Omental fat pad (tissue), 4 donors: ENCODE measurements around the gene NPAT. TPM values are rescaled to one million over a fixed set of nuclear protein-coding genes. Genes with fewer than 3 reads are reported as not detected.

Source experiments
- ATAC-seq: fragments of 150-250 bp; one replicate; pipeline ENCODE4 v1.9.1; 2016; ENCODE audit warnings: mild to moderate bottlenecking, moderate library complexity; ENCODE audit not compliant: low FRiP score
- DNase-seq: peaks from one replicate; pipeline ENCODE4 v3.0.0-alpha.2; 2019; ENCODE audit warnings: low spot score
- CTCF ChIP-seq, 3 donors: fragments of 450-650 bp; IDR thresholded peaks; one replicate each; pipeline ENCODE4 v1.5.1; 2016 to 2017; ENCODE audit warnings: antibody characterized with exemption in 3 of 3, mild to moderate bottlenecking in 3 of 3, moderate library complexity in 2 of 3
- total RNA-seq, 4 donors: library from RNA; depleted of rRNA; stranded (reverse); fragments of >200 nt; gene quantifications; one replicate each; pipeline ENCODE4 v1.1.0, GENCODE V29; 2016

Gene NPAT
- total RNA-seq, 4 donors from 2014 or later, result 10.6 to 20.8 (median 11.0) TPM

GRCh38 chr11:108160970-108161566, 61.4 kb downstream of the NPAT start:
- no peak for DNase-seq
- TF ChIP-seq CTCF (IDR thresholded peaks at IDR 0.05), result no peak
- no peak for ATAC-seq

GRCh38 chr11:108154591-108154990, 67.8 kb downstream of the NPAT start:
- DNase-seq, result no peak
- ATAC-seq, result no peak
- TF ChIP-seq CTCF (IDR thresholded peaks at IDR 0.05), result no peak

- DNase-seq (no peak), ATAC-seq (no peak)
- no peak for TF ChIP-seq CTCF (IDR thresholded peaks at IDR 0.05)
Measured at GRCh38 chr11:108148556-108148955, 73.9 kb downstream of the NPAT start.

- DNase-seq (no peak), ATAC-seq (no peak)
Measured at GRCh38 chr11:108147150-108147549, 75.3 kb downstream of the NPAT start.

GRCh38 chr11:108144615-108145014, 77.8 kb downstream of the NPAT start:
- TF ChIP-seq CTCF (IDR thresholded peaks at IDR 0.05), result no peak
- DNase-seq, result no peak
- no peak for ATAC-seq

More at GRCh38 chr11:108147150-108147549, 75.3 kb downstream of the NPAT start:
- TF ChIP-seq CTCF (IDR thresholded peaks at IDR 0.05), result no peak

- ATAC-seq, result no peak
- no peak for DNase-seq
- TF ChIP-seq CTCF (IDR thresholded peaks at IDR 0.05), result no peak
Measured at GRCh38 chr11:108142304-108142703, 80.1 kb downstream of the NPAT start.

- DNase-seq (no peak), ATAC-seq (no peak)
- TF ChIP-seq CTCF (IDR thresholded peaks at IDR 0.05), result no peak
Measured at GRCh38 chr11:108137212-108137611, 85.2 kb downstream of the NPAT start.
